AG08395 (cell line): ENCODE results near the gene SYT11.
"Not testable (repeated sequence)": the region's sequence is repeated elsewhere in the genome, so short reads cannot be mapped to it uniquely, and the experiment has no call there.

Source experiments
- DNase-seq: peaks from one replicate; pipeline ENCODE4 v3.0.0; 2012; ENCODE audit warnings: mixed read lengths, low spot score

The SYT11 gene

GRCh38 chr1:155860970-155861510 is 1.7 kb downstream of the SYT11 start:
- DNase-seq: no peak

GRCh38 chr1:155861896-155862295 is 2.5 kb downstream of the SYT11 start:
- no peak for DNase-seq

- peak; percentile 25 for DNase-seq
These were observed 5.0 kb downstream of the SYT11 start for GRCh38 chr1:155864393-155864792.

GRCh38 chr1:155867766-155868165 is 8.4 kb downstream of the SYT11 start:
- DNase-seq: no peak

- no peak for DNase-seq
These were observed 12.0 kb downstream of the SYT11 start for GRCh38 chr1:155871390-155871789.

GRCh38 chr1:155872527-155872926 is 13.2 kb downstream of the SYT11 start:
- DNase-seq: no peak

GRCh38 chr1:155873860-155874259 is 14.5 kb downstream of the SYT11 start:
- DNase-seq: no peak

- DNase-seq: no peak
These were observed 18.6 kb downstream of the SYT11 start for GRCh38 chr1:155877945-155878344.

- DNase-seq: no peak
These were observed 20.9 kb downstream of the SYT11 start for GRCh38 chr1:155880251-155880650.

GRCh38 chr1:155880950-155881349 is 21.6 kb downstream of the SYT11 start:
- no peak for DNase-seq

- no peak for DNase-seq
These were observed 22.9 kb downstream of the SYT11 start for GRCh38 chr1:155882235-155882634.

- DNase-seq: no peak
These were observed 23.4 kb downstream of the SYT11 start for GRCh38 chr1:155882766-155883165.

- DNase-seq: no peak
These were observed 24.9 kb downstream of the SYT11 start for GRCh38 chr1:155884031-155884960.

GRCh38 chr1:155884982-155885381 is 25.6 kb downstream of the SYT11 start:
- DNase-seq: no peak

- DNase-seq: no peak
These were observed 29.1 kb downstream of the SYT11 start for GRCh38 chr1:155888481-155888880.

- DNase-seq: no peak
These were observed 30.2 kb downstream of the SYT11 start for GRCh38 chr1:155889566-155889965.

GRCh38 chr1:155890251-155890650 is 30.9 kb downstream of the SYT11 start:
- no peak for DNase-seq

- DNase-seq: peak; percentile 53
These were observed 33.4 kb downstream of the SYT11 start for GRCh38 chr1:155892796-155893195.

GRCh38 chr1:155893389-155894142 is 34.2 kb downstream of the SYT11 start:
- DNase-seq: peak; percentile 92

GRCh38 chr1:155895617-155896016 is 36.2 kb downstream of the SYT11 start:
- DNase-seq: not testable (repeated sequence)

GRCh38 chr1:155896476-155896875 is 37.1 kb downstream of the SYT11 start:
- not testable (repeated sequence) for DNase-seq

- no peak for DNase-seq
These were observed 38.4 kb downstream of the SYT11 start for GRCh38 chr1:155897746-155898145.

GRCh38 chr1:155898888-155899287 is 39.5 kb downstream of the SYT11 start:
- no peak for DNase-seq
